RCC 7860 (cell line): ENCODE measurements around the gene CALN1.

Experiments used
- DNase-seq: peaks from one replicate; pipeline ENCODE4 v3.0.0-alpha.2; 2015; ENCODE audit warnings: low spot score
- FAIRE-seq: peaks from 2 replicates; lab custom pipeline; 2012; peaks lifted over from hg19 to GRCh38; lab: Jason Lieb, UNC

CALN1 gene

DNA sequence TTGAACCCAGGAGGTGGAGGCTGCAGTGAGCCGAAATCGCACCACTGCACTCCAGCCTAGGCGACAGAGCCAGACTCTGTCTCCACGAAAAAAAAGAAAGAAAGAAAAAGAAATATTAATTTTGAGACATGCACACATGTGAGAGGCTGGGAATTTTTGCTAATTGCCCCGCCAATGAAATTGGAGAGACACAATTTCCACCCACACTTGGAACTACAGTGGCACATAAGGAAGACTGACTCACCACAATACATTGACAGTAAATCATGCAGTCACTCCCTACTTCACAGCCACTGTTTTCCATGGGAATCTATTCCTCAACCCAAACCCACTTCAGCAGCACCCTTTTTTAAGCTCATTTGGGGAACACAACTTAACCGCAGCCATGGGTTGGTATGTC lies 139.7 kb downstream of the CALN1 start:
- DNase-seq = no peak
- FAIRE-seq = no peak

GRCh38 chr7:72268796-72269195 lies 143.3 kb downstream of the CALN1 start:
- FAIRE-seq (no peak), DNase-seq (no peak)

- DNase-seq (no peak), FAIRE-seq (no peak)
Observed at GRCh38 chr7:72268090-72268489, 144.0 kb downstream of the CALN1 start.

GRCh38 chr7:72267291-72267800 lies 144.8 kb downstream of the CALN1 start:
- no peak for DNase-seq
- FAIRE-seq = no peak

- DNase-seq (no peak), FAIRE-seq (no peak)
Observed at GRCh38 chr7:72266771-72267170, 145.4 kb downstream of the CALN1 start.

DNA sequence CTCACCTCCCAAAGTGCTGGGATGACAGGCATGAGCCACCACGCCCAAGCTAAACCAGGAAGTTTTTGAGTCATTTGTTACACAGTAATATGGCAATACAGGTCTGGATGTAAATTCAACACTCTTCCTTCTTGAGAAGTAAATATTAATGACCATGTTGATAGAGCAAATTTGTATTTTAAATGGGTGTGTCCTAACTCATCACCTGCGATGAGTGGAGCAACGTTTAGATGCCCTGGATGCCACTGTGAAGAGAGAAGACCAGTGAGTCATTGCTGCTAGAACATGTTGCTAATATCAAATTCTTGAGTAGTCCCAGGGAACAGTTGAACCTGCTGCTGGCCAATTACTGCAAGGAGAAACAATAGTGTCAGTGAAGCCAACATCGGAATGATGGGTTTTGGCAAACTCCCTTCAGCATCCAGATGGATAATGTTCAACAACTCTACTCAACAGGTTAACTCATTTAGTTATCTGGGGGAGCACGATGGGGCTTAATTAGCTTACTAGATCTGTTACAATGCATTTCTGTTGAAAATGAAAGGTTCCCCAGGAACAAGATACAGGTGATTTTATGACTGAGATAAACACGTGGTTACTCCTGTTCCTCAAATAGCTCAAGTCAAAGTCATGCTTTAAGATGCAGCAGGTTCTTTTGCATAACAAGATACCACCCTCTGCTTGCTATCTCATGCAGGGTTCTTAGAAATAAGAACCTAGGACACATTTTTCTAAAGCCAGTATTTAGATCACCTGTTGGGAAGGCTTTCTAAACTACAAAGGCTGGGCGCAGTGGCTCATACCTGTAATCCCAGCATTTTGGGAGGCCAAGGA lies 146.8 kb downstream of the CALN1 start:
- no peak for FAIRE-seq

DNA sequence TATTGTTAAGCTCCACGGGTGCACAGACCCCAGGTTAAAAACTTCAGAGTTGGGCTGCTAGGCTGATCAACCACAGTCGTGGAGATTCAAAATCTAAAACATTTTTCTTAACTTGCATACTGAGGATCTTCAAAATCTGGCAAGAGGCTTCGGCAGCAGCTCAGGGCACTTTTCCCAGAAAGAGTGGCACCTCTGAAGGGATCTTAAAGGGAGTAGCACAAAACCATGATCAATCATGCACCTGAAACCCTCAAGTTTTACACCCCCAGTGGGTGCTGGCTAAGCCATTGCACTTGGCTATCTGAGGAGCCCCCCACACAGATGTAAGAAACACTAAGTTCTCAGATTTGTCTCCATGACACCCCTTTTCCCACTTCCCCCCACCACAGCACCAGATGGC lies 151.7 kb downstream of the CALN1 start:
- FAIRE-seq = no peak
- no peak for DNase-seq

More for the DNA sequence above, 146.8 kb downstream of the CALN1 start:
- DNase-seq = no peak

GRCh38 chr7:72258074-72258473 lies 154.1 kb downstream of the CALN1 start:
- FAIRE-seq (no peak), DNase-seq (no peak)

DNA sequence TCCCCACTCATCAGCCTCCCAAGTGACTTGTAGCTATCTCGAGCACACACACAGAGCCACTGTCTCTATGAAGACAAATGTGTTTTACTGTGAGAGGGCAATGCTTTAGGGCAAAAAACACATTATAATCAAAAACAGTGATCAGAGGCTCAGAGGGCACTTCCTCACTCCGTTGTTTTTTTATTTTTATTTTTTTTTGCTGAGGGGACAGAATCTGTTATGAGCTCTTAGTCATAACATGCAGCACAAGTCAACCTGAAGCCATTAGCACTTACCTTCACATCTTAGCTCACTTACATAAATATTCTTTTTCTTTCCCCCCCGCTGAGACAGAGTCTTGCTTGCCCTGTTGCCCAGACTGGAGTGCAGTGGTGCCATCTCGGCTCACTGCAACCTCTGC lies 157.7 kb downstream of the CALN1 start:
- no peak for FAIRE-seq

GRCh38 chr7:72249106-72249505 lies 163.0 kb downstream of the CALN1 start:
- FAIRE-seq (no peak), DNase-seq (no peak)

More for the DNA sequence above, 157.7 kb downstream of the CALN1 start:
- no peak for DNase-seq

- no peak for DNase-seq
- no peak for FAIRE-seq
Observed at GRCh38 chr7:72244826-72245398, 167.2 kb downstream of the CALN1 start.

DNA sequence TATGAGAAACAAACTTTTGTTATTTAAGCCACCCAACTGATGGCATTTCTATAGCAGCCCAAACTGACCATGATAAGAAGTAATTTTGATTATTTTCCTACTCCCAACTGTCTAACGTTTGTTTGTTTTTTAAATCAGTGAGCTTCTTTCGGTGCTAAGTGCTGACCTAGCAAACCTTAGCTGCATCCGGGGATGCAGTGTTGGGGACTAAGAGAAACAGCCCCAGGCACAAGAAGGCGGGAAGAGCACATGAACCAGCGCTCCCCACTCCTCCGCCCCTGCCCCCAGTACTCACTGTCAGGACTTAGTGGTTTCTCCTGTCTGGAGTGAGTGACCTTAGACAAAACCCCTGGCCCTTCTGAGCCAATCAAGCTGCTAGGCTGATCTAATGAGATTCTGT lies 168.8 kb downstream of the CALN1 start:
- no peak for FAIRE-seq
- no peak for DNase-seq

- no peak for FAIRE-seq
- DNase-seq = no peak
Observed at GRCh38 chr7:72235351-72235750, 176.8 kb downstream of the CALN1 start.

GRCh38 chr7:72234086-72234485 lies 178.1 kb downstream of the CALN1 start:
- FAIRE-seq = no peak

GRCh38 chr7:72230281-72230680 lies 181.9 kb downstream of the CALN1 start:
- DNase-seq = no peak
- FAIRE-seq = no peak

More at GRCh38 chr7:72234086-72234485, 178.1 kb downstream of the CALN1 start:
- no peak for DNase-seq

GRCh38 chr7:72223351-72223750 lies 188.8 kb downstream of the CALN1 start:
- FAIRE-seq = no peak
- no peak for DNase-seq

DNA sequence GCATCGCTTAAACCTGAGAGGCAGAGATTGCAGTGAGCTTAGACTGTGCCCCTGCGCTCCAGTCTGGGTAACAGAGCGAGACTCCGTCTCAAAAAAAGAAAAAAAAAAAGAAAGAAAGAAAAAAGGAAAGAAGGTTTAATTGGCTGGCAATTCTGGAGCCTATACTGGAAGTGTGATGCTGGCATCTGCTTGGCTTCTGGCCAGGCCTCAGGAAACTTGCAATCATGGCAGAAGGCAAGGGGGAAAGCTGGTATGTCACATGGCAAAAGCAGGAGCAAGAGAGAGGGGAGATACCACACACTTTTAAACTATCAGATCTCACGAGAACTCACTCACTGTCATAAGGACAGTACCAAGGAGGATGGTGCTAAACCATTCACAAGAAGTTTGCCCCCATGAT lies 190.0 kb downstream of the CALN1 start:
- DNase-seq (no peak), FAIRE-seq (no peak)

GRCh38 chr7:72219500-72219899 lies 192.6 kb downstream of the CALN1 start:
- DNase-seq = no peak
- FAIRE-seq = no peak

DNA sequence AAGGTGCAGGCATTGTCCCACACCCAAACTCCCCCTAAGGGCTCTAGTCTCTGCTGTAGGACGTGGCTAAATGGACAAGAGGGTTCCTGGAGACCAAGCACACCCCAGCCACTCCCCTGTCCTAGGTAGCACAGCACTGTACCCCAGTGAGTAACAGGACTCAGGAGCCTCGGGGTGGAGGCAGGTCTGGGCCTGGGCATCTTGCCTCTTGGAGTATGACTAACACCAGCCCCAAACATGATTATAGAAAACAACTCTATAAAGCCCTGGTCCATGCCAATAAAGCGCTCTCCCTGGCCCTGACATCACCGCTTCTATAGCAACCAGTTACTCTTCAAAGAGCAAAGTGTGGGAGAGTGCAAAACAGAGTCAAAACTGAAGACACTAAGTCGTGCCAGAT lies 195.0 kb downstream of the CALN1 start:
- no peak for DNase-seq
- no peak for FAIRE-seq

GRCh38 chr7:72213769-72214168 lies 198.4 kb downstream of the CALN1 start:
- FAIRE-seq (no peak), DNase-seq (no peak)

- FAIRE-seq = no peak
- no peak for DNase-seq
Observed at GRCh38 chr7:72213081-72213480, 199.1 kb downstream of the CALN1 start.

DNA sequence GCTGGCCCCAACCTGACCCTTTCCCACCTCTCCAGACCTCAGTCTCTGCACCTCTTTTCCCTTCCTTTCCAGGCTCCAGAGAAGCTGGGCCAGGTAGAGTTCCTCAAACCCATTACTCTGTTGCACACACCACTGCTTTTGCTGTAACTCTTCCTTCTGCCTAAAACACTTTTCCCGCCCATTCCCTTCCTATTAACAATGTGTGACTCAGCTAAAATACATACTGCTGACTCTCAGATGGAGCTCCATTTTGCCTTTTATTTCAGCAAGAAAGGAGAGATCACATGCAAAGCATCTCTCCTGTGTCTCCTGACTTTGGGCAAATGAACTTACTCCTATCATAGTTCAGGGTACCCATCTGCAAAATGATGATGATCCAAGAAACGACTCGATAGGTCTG lies 201.0 kb downstream of the CALN1 start:
- no peak for DNase-seq
- no peak for FAIRE-seq
